ENCODE data around the gene NRSN1. TPM values are rescaled to one million over a fixed set of nuclear protein-coding genes. Genes with fewer than 3 reads are reported as not detected.

Gene NRSN1
- total RNA-seq, 1 experiment from 2014 or later, result not detected

GRCh38 chr6:24113891-24114290 lies 12.1 kb upstream of the NRSN1 start:
- no peak overlapping the region for H2BK120ac ChIP-seq (ENCODE audit: low read depth, low read length, poor library complexity, severe bottlenecking)
- H3K4me3 Mint-ChIP-seq, result no peak overlapping the region
- peaks cover 5 to 10% of the 10 kb centered on the region in 2 experiments; a peak in 2 of 4 replicates for H3K4me1 Mint-ChIP-seq

More at GRCh38 chr6:24113891-24114290, 12.1 kb upstream of the NRSN1 start:
- no peak overlapping the region for H3K56ac ChIP-seq (ENCODE audit: insufficient read length, low read depth, low read length)
- no peak overlapping the region for H4K5ac ChIP-seq (ENCODE audit: insufficient read length, low read depth, low read length)
- no peak overlapping the region for H4K8ac ChIP-seq (replicated peaks; ENCODE audit: insufficient read length, low read depth, low read length)
- no peak overlapping the region for H2AK5ac ChIP-seq (ENCODE audit: insufficient read length, low read length)
- no peaks in the 10 kb centered on the region for H3K27me3 ChIP-seq (ENCODE audit: insufficient read depth, low read length)
- H2BK15ac ChIP-seq (ENCODE audit: low read depth, low read length), result no peak overlapping the region
- H3K27me3 Mint-ChIP-seq (ENCODE audit: low read depth), result no peaks in the 10 kb centered on the region
- no peak overlapping the region for H2AFZ ChIP-seq (ENCODE audit: low read length)
- no peak overlapping the region for H2BK5ac ChIP-seq (ENCODE audit: insufficient read length, low read length)
- H3K14ac ChIP-seq (ENCODE audit: insufficient read depth, low read length), result no peak overlapping the region
- no peak overlapping the region for H3K23ac ChIP-seq (ENCODE audit: insufficient read length, low read depth, low read length)
- no peak overlapping the region for H2BK20ac ChIP-seq (ENCODE audit: low read depth, low read length, poor library complexity, severe bottlenecking)
- no peak overlapping the region for H3K9ac ChIP-seq (ENCODE audit: extremely low read depth, insufficient read length, low read length)
- no peaks in the 10 kb centered on the region for H3K4me1 ChIP-seq (ENCODE audit: insufficient read depth, low read length)
- no peak overlapping the region for H3K4ac ChIP-seq (ENCODE audit: low read depth, low read length)
- H3K79me1 ChIP-seq (ENCODE audit: insufficient read depth, low read depth, low read length, poor library complexity, severe bottlenecking), result no peaks in the 10 kb centered on the region
- H4K20me1 ChIP-seq (ENCODE audit: control insufficient read depth, insufficient read depth, insufficient read length), result no peaks in the 10 kb centered on the region
- no peak overlapping the region for H3K27ac Mint-ChIP-seq
- DNase-seq, result no peak
- no peak overlapping the region for H3T11ph ChIP-seq (ENCODE audit: low read length)
- H3K27ac ChIP-seq (ENCODE audit: insufficient read length, low read depth, low read length), result no peak overlapping the region
- H2BK12ac ChIP-seq (ENCODE audit: insufficient read length, low read depth, low read length), result no peak overlapping the region
- H3K4me2 ChIP-seq (ENCODE audit: insufficient read depth, insufficient read length, low read length), result no peak overlapping the region
- no peak overlapping the region for H3K18ac ChIP-seq (ENCODE audit: insufficient read length, low read depth, low read length)
- H3K79me2 ChIP-seq (ENCODE audit: insufficient read depth, low read length), result no peaks in the 10 kb centered on the region
- no peak overlapping the region for H4K91ac ChIP-seq (ENCODE audit: insufficient read length, low read depth, low read length)
- no peaks in the 10 kb centered on the region for H3K23me2 ChIP-seq (ENCODE audit: insufficient read length, low read depth, low read length, poor library complexity, severe bottlenecking)
- no peaks in the 10 kb centered on the region for H3K9me3 Mint-ChIP-seq
- no peaks in the 10 kb centered on the region for H3K9me3 ChIP-seq (ENCODE audit: control insufficient read depth, low read depth, low read length)
- no peak for TF ChIP-seq CTCF (conservative IDR thresholded peaks at IDR 0.05)
- no peaks in the 10 kb centered on the region for H3K36me3 Mint-ChIP-seq (ENCODE audit: insufficient read depth in 1 of 3, low read depth in 3 of 3)
